ENCODE measurements around the gene PPP1R15A. TPM values are rescaled to one million over a fixed set of nuclear protein-coding genes. Genes with fewer than 3 reads are reported as not detected.
A peak's percentile ranks its signal among the peaks of the same experiment; 100 is the strongest.
"Not testable (repeated sequence)": the region's sequence is repeated elsewhere in the genome, so short reads cannot be mapped to it uniquely, and the experiment has no call there.

PPP1R15A gene
- total RNA-seq, 2 experiments from 2014 or later, result 23.4 to 31.7 TPM

- DNase-seq (ENCODE audit: low spot score), result peak; percentile 63
- H4K20me1 ChIP-seq (ENCODE audit: insufficient read depth, low read length), result no peaks in the 10 kb centered on the region
- H3K9me3 ChIP-seq (ENCODE audit: low read length), result no peaks in the 10 kb centered on the region
- TF ChIP-seq EZH2phosphoT487 (IDR thresholded peaks at IDR 0.05; ENCODE audit: borderline replicate concordance, low read depth, low read length), result no peak
- TF ChIP-seq, protein P1, sequence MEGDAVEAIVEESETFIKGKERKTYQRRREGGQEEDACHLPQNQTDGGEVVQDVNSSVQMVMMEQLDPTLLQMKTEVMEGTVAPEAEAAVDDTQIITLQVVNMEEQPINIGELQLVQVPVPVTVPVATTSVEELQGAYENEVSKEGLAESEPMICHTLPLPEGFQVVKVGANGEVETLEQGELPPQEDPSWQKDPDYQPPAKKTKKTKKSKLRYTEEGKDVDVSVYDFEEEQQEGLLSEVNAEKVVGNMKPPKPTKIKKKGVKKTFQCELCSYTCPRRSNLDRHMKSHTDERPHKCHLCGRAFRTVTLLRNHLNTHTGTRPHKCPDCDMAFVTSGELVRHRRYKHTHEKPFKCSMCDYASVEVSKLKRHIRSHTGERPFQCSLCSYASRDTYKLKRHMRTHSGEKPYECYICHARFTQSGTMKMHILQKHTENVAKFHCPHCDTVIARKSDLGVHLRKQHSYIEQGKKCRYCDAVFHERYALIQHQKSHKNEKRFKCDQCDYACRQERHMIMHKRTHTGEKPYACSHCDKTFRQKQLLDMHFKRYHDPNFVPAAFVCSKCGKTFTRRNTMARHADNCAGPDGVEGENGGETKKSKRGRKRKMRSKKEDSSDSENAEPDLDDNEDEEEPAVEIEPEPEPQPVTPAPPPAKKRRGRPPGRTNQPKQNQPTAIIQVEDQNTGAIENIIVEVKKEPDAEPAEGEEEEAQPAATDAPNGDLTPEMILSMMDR (conservative IDR thresholded peaks at IDR 0.05; ENCODE audit: low read length), result no peak
- peak overlapping the region; percentile 86 for H3K4me3 ChIP-seq (ENCODE audit: low read depth, low read length, poor library complexity, severe bottlenecking)
- TSS peak; percentile 73 for BruUV-seq (replicated peaks)
- peak overlapping the region; percentile 12; the same call in 1 of the 2 replicates for H2AFZ ChIP-seq (ENCODE audit: low read length)
- H3K79me2 ChIP-seq (ENCODE audit: insufficient read depth, low read depth, low read length), result peaks cover 5% of the 10 kb centered on the region; the same call in 1 of the 2 replicates
- no peaks in the 10 kb centered on the region for H3K9me2 ChIP-seq (ENCODE audit: insufficient read depth, low read length)
- peaks cover 15% of the 10 kb centered on the region for H3K4me1 ChIP-seq (ENCODE audit: insufficient read depth, low read length, poor library complexity, severe bottlenecking)
- ChIA-PET POLR2A (interaction anchor here (0.5 kb wide), 1 partner anchor 65 kb away, joined by 4 read pairs; no protein-coding TSS in a partner anchor), CTCF (ENCODE audit: unreplicated experiment) (interaction anchor here (0.6 to 1.0 kb wide), 2 partner anchors 15 to 51 kb away, joined by 3 to 4 read pairs; no protein-coding TSS in a partner anchor)
- peaks cover 24% of the 10 kb centered on the region for H3K36me3 ChIP-seq (ENCODE audit: insufficient read depth, low read length)
- peak overlapping the region; percentile 69 for H3K27ac ChIP-seq (ENCODE audit: low read depth, low read length, poor library complexity, severe bottlenecking)
- peak overlapping the region; percentile 85 for H3K4me2 ChIP-seq (ENCODE audit: low read length)
- intact Hi-C loops (cut with micrococcal nuclease; ENCODE audit: unreplicated experiment), result no loop called here
Observed at GRCh38 chr19:48900477-48901406, 28.5 kb downstream of the PPP1R15A start.

- DNase-seq (ENCODE audit: low spot score); H4K20me1 ChIP-seq (ENCODE audit: insufficient read depth, low read length); H3K27ac ChIP-seq (ENCODE audit: low read depth, low read length, poor library complexity, severe bottlenecking); H3K9me2 ChIP-seq (ENCODE audit: insufficient read depth, low read length); H2AFZ ChIP-seq (ENCODE audit: low read length); intact Hi-C loops (cut with micrococcal nuclease; ENCODE audit: unreplicated experiment); H3K4me2 ChIP-seq (ENCODE audit: low read length); H3K9me3 ChIP-seq (ENCODE audit: low read length); H3K4me3 ChIP-seq (ENCODE audit: low read depth, low read length, poor library complexity, severe bottlenecking); H3K79me2 ChIP-seq (ENCODE audit: insufficient read depth, low read depth, low read length); CTCF ChIA-PET (ENCODE audit: unreplicated experiment); BruUV-seq (replicated peaks): not testable (repeated sequence)
- POLR2A ChIA-PET, result interaction anchor here (0.7 kb wide), 1 partner anchor 49 kb away, joined by 4 read pairs; no protein-coding TSS in a partner anchor
- Histone ChIP-seq H3K36me3 (ENCODE audit: insufficient read depth, low read length) (peaks cover 38% of the 10 kb centered on the region), H3K4me1 (ENCODE audit: insufficient read depth, low read length, poor library complexity, severe bottlenecking) (peaks cover 12% of the 10 kb centered on the region)
Observed at GRCh38 chr19:48902291-48902690, 30.1 kb downstream of the PPP1R15A start.

GRCh38 chr19:48903788-48904187 is 31.6 kb downstream of the PPP1R15A start:
- intact Hi-C loops (cut with micrococcal nuclease; ENCODE audit: unreplicated experiment); POLR2A ChIA-PET; BruUV-seq (replicated peaks): not testable (repeated sequence)

More at GRCh38 chr19:48903788-48904187, 31.6 kb downstream of the PPP1R15A start:
- Histone ChIP-seq H3K36me3 (ENCODE audit: insufficient read depth, low read length) (peaks cover 52% of the 10 kb centered on the region), H3K4me1 (ENCODE audit: insufficient read depth, low read length, poor library complexity, severe bottlenecking) (peaks cover 12% of the 10 kb centered on the region)
- CTCF ChIA-PET (ENCODE audit: unreplicated experiment); H3K79me2 ChIP-seq (ENCODE audit: insufficient read depth, low read depth, low read length); H3K9me2 ChIP-seq (ENCODE audit: insufficient read depth, low read length); DNase-seq (ENCODE audit: low spot score); H2AFZ ChIP-seq (ENCODE audit: low read length); H3K4me3 ChIP-seq (ENCODE audit: low read depth, low read length, poor library complexity, severe bottlenecking); H4K20me1 ChIP-seq (ENCODE audit: insufficient read depth, low read length); H3K9me3 ChIP-seq (ENCODE audit: low read length); H3K4me2 ChIP-seq (ENCODE audit: low read length); H3K27ac ChIP-seq (ENCODE audit: low read depth, low read length, poor library complexity, severe bottlenecking): not testable (repeated sequence)
